Measurements from ENCODE around the gene MXRA8.

MXRA8 gene

GRCh38 chr1:1314678-1315335 lies 43.5 kb downstream of the MXRA8 start:
- no peak overlapping the region for H3K27ac ChIP-seq (replicated peaks)
- TF ChIP-seq POLR2AphosphoS5 (IDR thresholded peaks at IDR 0.05; ENCODE audit: low read depth): 0 out of 2 replicates have a peak, but pooled peaks have one; percentile 1
- no peak for TF ChIP-seq GABPA (IDR thresholded peaks at IDR 0.05; ENCODE audit: low read depth)
- H3K4me3 ChIP-seq (replicated peaks; ENCODE audit: insufficient read depth, low read length): no peak overlapping the region
- no peaks in the 10 kb centered on the region for H3K27me3 ChIP-seq (ENCODE audit: insufficient read depth, poor library complexity, severe bottlenecking)
- DNase-seq (ENCODE audit: low read depth in 1 of 2, low spot score in 1 of 2): no peak

- H3K27ac ChIP-seq (replicated peaks): no peak overlapping the region
- no peak overlapping the region for H3K4me3 ChIP-seq (replicated peaks; ENCODE audit: insufficient read depth, low read length)
- H3K27me3 ChIP-seq (ENCODE audit: insufficient read depth, poor library complexity, severe bottlenecking): no peaks in the 10 kb centered on the region
- DNase-seq (ENCODE audit: low read depth in 1 of 2, low spot score in 1 of 2): no peak
- TF ChIP-seq POLR2AphosphoS5 (IDR thresholded peaks at IDR 0.05; ENCODE audit: low read depth): no peak; the same call in 1 of the 2 replicates
- TF ChIP-seq CTCF (IDR thresholded peaks at IDR 0.05; ENCODE audit: insufficient read depth, low read length): no peak
- TF ChIP-seq REST (IDR thresholded peaks at IDR 0.05; ENCODE audit: insufficient replicate concordance, low read depth): no peak
- TF ChIP-seq GABPA (IDR thresholded peaks at IDR 0.05; ENCODE audit: low read depth): no peak
- TF ChIP-seq SPI1 (IDR thresholded peaks at IDR 0.05; ENCODE audit: borderline replicate concordance, low read depth): no peak
Measured at GRCh38 chr1:1314237-1314586, 44.1 kb downstream of the MXRA8 start.

- no peak overlapping the region for H3K27ac ChIP-seq (replicated peaks)
- H3K4me3 ChIP-seq (replicated peaks; ENCODE audit: insufficient read depth, low read length): no peak overlapping the region
- peak; percentile 5; the same call in 1 of the 2 replicates for TF ChIP-seq POLR2AphosphoS5 (IDR thresholded peaks at IDR 0.05; ENCODE audit: low read depth)
- no peak for TF ChIP-seq REST (IDR thresholded peaks at IDR 0.05; ENCODE audit: insufficient replicate concordance, low read depth)
- TF ChIP-seq SPI1 (IDR thresholded peaks at IDR 0.05; ENCODE audit: borderline replicate concordance, low read depth): no peak
- no peaks in the 10 kb centered on the region for H3K27me3 ChIP-seq (ENCODE audit: insufficient read depth, poor library complexity, severe bottlenecking)
- DNase-seq (ENCODE audit: low read depth in 1 of 2, low spot score in 1 of 2): no peak
Measured at GRCh38 chr1:1313500-1314236, 44.7 kb downstream of the MXRA8 start.

GRCh38 chr1:1312450-1313314 lies 45.7 kb downstream of the MXRA8 start:
- Histone ChIP-seq H3K27ac (replicated peaks) (no peak overlapping the region), H3K4me3 (replicated peaks; ENCODE audit: insufficient read depth, low read length) (no peak overlapping the region), H3K27me3 (ENCODE audit: insufficient read depth, poor library complexity, severe bottlenecking) (no peaks in the 10 kb centered on the region)
- DNase-seq (ENCODE audit: low read depth in 1 of 2, low spot score in 1 of 2): no peak
- peak; percentile 6; the same call in 1 of the 2 replicates for TF ChIP-seq POLR2AphosphoS5 (IDR thresholded peaks at IDR 0.05; ENCODE audit: low read depth)
- TF ChIP-seq SPI1 (IDR thresholded peaks at IDR 0.05; ENCODE audit: borderline replicate concordance, low read depth): no peak
